Measurements from ENCODE around the gene ZPBP2.
"Not testable (repeated sequence)": the region's sequence is repeated elsewhere in the genome, so short reads cannot be mapped to it uniquely, and the experiment has no call there.

Gene ZPBP2

GRCh38 chr17:39855911-39856649, 11.9 kb upstream of the ZPBP2 start:
- DNase-seq (ENCODE audit: low spot score): not testable (repeated sequence)

- DNase-seq (ENCODE audit: low spot score): no peak
Measured at GRCh38 chr17:39861235-39861634, 6.8 kb upstream of the ZPBP2 start.

- DNase-seq (ENCODE audit: low spot score): no peak
Measured at GRCh38 chr17:39863244-39863917, 4.6 kb upstream of the ZPBP2 start.

GRCh38 chr17:39863918-39864746, 3.9 kb upstream of the ZPBP2 start, which contains the start of gene IKZF3:
TSS of gene IKZF3 (minus strand) at chr17:39864312. CDS start at chr17:39864126, 186 bp downstream.
- peak; percentile 82 for DNase-seq (ENCODE audit: low spot score)

- DNase-seq (ENCODE audit: low spot score): no peak
Measured at GRCh38 chr17:39866013-39866730, 1.8 kb upstream of the ZPBP2 start.

GRCh38 chr17:39867084-39867879, 720 bp upstream of the ZPBP2 start:
- peak; percentile 90 for DNase-seq (ENCODE audit: low spot score)

- DNase-seq (ENCODE audit: low spot score): no peak
Measured at GRCh38 chr17:39868554-39868942, 546 bp downstream of the ZPBP2 start.

- no peak for DNase-seq (ENCODE audit: low spot score)
Measured at GRCh38 chr17:39870776-39871175, 2.8 kb downstream of the ZPBP2 start.

- no peak for DNase-seq (ENCODE audit: low spot score)
Measured at GRCh38 chr17:39871801-39872200, 3.8 kb downstream of the ZPBP2 start.

- DNase-seq (ENCODE audit: low spot score): no peak
Measured at GRCh38 chr17:39872751-39873150, 4.7 kb downstream of the ZPBP2 start.

- DNase-seq (ENCODE audit: low spot score): not testable (repeated sequence)
Measured at GRCh38 chr17:39886102-39886501, 18.1 kb downstream of the ZPBP2 start.

GRCh38 chr17:39887078-39887477, 19.1 kb downstream of the ZPBP2 start:
- DNase-seq (ENCODE audit: low spot score): no peak

- DNase-seq (ENCODE audit: low spot score): no peak
Measured at GRCh38 chr17:39889200-39889599, 21.2 kb downstream of the ZPBP2 start.

GRCh38 chr17:39894681-39895376, 26.8 kb downstream of the ZPBP2 start:
- peak; percentile 15 for DNase-seq (ENCODE audit: low spot score)

GRCh38 chr17:39898088-39898487, 30.1 kb downstream of the ZPBP2 start:
- DNase-seq (ENCODE audit: low spot score): no peak

- no peak for DNase-seq (ENCODE audit: low spot score)
Measured at GRCh38 chr17:39899215-39899614, 31.2 kb downstream of the ZPBP2 start.

GRCh38 chr17:39902027-39902426, 34.0 kb downstream of the ZPBP2 start:
- DNase-seq (ENCODE audit: low spot score): not testable (repeated sequence)

- peak; percentile 54 for DNase-seq (ENCODE audit: low spot score)
Measured at GRCh38 chr17:39903158-39903884, 35.3 kb downstream of the ZPBP2 start.

GRCh38 chr17:39904990-39905288, 36.9 kb downstream of the ZPBP2 start:
- no peak for DNase-seq (ENCODE audit: low spot score)

- DNase-seq (ENCODE audit: low spot score): no peak
Measured at GRCh38 chr17:39908789-39909352, 40.9 kb downstream of the ZPBP2 start.
